Measurements from ENCODE around the gene SEMA3B.
"Not testable (repeated sequence)": the region's sequence is repeated elsewhere in the genome, so short reads cannot be mapped to it uniquely, and the experiment has no call there.

Gene SEMA3B

DNA sequence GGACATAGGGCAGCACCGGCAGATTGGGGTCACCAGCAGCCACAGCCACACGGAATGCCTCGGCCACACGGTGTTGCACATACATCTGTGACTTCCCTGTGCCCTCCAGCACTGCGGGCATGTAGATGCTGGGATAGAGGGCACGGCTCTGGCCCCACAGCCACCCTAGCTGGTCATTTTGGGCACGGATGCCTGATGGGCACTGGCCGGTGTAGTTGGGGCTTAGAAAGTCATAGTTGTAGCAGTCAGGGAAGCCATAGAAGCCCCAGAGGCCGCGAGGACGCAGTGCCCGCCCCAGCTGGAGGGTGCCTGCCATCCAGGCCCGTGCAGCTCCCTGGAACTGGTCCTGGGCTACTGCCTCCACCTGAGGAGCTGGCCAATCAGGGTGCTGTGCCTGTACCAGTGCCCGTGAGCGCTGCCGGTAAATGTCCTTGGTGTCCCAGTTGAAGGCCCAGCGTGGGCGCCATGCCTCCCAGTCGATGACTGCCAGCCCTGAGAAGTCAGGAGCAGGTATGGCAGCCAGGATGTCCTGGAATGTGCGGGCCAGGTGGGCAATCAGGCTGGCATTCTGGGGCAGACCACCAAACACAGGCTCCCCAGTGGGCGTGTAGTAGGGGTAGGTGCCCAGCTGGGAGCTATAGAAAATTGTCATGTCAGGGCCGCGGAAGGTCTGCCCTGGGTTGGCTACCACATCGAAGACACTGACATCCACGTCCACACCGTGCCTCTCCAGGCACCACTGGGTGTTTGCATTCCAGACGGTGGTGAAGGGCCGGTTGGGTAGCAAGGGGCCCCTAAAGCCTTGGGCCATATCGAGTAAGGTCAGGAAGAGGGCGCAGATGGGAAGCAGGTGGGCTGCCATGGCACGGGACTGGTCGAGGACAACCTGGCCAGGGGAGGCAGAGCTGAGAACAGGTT is 33.4 kb downstream of the SEMA3B start:
- in situ Hi-C loops (cut with HindIII; ENCODE audit: low sequenced_read_pairs) = no loop called here

- in situ Hi-C loops (cut with HindIII; ENCODE audit: low sequenced_read_pairs) = no loop called here
These were observed 34.3 kb downstream of the SEMA3B start, which contains the start of gene HYAL1 for GRCh38 chr3:50303013-50303815. TSS of gene HYAL1 (minus strand) at chr3:50303574. CDS start at chr3:50302956, 618 bp downstream.

- in situ Hi-C loops (cut with HindIII; ENCODE audit: low sequenced_read_pairs) = no loop called here
These were observed 35.7 kb downstream of the SEMA3B start for GRCh38 chr3:50304601-50305000.

DNA sequence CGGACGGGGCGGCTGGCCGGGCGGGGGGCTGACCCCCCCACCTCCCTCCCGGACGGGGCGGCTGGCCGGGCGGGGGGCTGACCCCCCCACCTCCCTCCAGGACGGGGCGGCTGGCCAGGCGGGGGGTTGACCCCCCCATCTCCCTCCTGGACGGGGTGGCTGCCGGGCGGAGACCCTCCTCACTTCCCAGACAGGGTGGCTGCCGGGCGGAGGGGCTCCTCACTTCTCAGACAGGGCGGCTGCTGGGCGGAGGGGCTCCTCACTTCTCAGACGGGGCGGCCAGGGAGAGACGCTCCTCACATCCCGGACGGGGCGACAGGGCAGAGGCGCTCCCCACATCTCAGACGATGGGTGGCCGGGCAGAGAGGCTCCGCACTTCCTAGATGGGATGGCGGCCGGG is 43.1 kb downstream of the SEMA3B start:
- in situ Hi-C loops (cut with HindIII; ENCODE audit: low sequenced_read_pairs) = not testable (repeated sequence)

DNA sequence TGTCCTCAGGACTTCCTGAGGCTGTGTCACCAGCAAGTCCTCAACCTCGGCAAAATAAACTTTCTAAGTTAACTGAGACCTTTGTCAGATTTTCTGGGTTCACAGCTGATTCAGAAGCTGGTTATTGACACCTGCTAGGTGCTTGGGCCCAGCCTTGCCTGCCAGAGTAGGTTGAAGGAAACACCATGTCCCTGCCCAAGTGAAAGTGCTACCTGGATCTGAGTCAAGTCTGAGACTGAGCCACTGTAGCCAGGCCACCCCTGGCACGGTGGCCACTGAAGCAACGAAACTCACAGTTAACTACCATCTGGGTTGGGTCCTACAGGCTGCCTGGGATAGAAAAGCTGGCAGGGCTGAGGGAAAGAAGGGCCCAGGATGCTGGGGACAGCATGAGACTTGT is 45.4 kb downstream of the SEMA3B start:
- in situ Hi-C loops (cut with HindIII; ENCODE audit: low sequenced_read_pairs) = no loop called here

GRCh38 chr3:50314816-50315215 is 45.9 kb downstream of the SEMA3B start:
- in situ Hi-C loops (cut with HindIII; ENCODE audit: low sequenced_read_pairs) = no loop called here

DNA sequence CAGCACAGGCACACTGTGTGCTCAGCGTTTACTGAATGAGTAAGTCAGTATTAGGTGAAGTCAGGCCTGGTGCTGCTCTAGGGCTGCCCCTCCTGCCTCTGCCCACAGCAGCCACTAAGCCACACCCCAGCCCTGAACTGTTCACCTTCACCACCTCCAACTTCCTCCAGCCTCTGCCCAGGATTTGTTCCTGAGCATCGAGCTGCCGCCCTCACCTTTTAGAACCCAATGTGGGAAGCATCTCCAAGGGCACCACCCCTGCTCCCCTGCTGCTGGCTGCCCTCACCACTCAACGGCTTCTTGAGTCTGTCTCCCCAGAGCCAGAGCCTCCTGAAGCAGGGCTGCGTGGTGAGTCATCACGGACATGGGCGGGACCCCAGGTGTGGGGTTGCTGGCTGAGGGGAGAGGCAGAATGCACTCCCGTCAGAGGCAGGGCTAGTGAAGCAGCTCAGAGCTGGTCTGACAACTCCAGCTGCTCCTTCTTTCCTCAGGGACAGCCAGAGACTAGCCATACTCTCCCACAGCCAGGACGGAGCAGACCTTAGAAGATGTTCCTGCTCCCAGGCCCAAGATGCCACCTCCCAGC is 47.8 kb downstream of the SEMA3B start:
- in situ Hi-C loops (cut with HindIII; ENCODE audit: low sequenced_read_pairs) = no loop called here

GRCh38 chr3:50317300-50317699 is 48.4 kb downstream of the SEMA3B start:
- in situ Hi-C loops (cut with HindIII; ENCODE audit: low sequenced_read_pairs) = no loop called here

GRCh38 chr3:50318163-50318562 is 49.2 kb downstream of the SEMA3B start:
- in situ Hi-C loops (cut with HindIII; ENCODE audit: low sequenced_read_pairs) = no loop called here

DNA sequence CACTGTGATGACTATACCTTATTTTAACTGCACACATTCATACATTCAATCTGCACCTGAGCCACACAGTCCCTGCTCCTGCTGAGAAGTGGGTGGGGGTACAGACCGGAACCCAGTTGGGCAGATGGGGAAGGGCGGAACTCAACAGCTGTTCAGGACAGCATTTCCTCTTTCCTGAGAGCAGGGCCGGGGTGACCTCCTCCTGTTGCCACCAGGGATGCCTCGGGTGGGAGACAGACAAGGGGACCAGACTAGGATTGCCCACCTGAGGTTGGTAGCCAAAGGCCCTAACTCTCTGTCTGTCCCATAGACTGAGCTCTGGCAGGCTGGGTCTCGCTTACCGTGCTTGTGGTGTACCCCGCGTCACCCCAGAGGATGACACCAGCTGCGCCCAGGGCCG is 49.7 kb downstream of the SEMA3B start:
- in situ Hi-C loops (cut with HindIII; ENCODE audit: low sequenced_read_pairs) = no loop called here

- in situ Hi-C loops (cut with HindIII; ENCODE audit: low sequenced_read_pairs) = no loop called here
These were observed 50.4 kb downstream of the SEMA3B start for GRCh38 chr3:50319181-50319893.

DNA sequence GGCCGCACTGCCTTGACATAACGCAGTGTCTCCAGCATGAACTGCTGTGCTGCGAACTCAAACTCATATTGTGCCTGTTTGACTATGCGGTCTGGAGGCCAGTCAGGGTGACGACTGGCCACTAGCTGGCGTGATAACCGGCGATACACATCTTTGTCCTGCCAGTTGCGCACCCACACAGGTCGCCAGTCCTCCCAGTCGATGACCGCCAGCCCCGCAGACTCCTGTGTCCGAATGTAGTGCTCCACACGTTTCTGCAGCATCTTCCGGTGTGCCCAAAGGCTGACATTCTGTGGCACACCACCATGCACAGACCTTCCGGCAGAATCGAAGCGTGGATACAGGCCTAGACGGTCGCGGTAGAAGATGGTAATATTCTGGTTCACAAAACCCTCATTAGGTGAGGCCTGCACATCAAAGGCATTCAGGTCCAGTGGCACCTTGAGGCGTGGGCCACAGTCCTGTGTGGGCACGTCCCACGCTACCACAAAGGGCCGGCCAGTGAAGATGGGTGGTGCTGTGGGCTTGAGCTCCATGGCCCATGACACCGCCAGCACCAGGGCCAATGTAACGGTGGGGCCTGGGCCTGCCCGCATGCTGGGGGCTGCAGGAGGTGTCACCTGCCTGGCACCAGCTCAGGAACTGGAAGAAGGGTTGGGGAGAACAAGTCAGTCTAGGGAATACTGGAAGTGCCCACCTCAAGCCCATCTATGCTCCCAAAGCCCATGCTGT is 51.1 kb downstream of the SEMA3B start:
- in situ Hi-C loops (cut with HindIII; ENCODE audit: low sequenced_read_pairs) = no loop called here

DNA sequence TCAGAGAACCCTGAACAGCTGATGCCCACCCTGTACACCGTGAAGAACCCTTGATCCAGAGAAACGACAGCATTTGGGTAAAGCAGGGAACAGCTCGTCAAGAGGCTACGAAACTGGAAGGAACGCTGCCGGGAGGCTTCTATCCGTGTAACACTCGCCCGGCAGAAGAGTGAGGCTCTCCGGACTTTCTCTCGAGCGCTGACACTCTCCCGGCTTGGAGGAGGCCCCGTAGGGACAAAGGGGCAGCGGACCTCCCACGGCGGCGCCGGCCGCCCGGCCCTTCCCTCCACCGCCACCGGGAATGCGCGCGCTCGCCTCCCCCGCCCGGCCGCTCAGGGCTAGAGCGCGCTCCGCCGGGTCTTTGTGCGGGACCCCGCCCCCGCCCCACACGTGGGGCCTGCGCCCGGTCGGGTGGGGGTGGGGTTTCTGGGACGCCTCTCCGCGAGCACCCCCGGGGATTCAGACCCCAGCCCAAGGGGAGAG is 51.9 kb downstream of the SEMA3B start:
- in situ Hi-C loops (cut with HindIII; ENCODE audit: low sequenced_read_pairs) = no loop called here

DNA sequence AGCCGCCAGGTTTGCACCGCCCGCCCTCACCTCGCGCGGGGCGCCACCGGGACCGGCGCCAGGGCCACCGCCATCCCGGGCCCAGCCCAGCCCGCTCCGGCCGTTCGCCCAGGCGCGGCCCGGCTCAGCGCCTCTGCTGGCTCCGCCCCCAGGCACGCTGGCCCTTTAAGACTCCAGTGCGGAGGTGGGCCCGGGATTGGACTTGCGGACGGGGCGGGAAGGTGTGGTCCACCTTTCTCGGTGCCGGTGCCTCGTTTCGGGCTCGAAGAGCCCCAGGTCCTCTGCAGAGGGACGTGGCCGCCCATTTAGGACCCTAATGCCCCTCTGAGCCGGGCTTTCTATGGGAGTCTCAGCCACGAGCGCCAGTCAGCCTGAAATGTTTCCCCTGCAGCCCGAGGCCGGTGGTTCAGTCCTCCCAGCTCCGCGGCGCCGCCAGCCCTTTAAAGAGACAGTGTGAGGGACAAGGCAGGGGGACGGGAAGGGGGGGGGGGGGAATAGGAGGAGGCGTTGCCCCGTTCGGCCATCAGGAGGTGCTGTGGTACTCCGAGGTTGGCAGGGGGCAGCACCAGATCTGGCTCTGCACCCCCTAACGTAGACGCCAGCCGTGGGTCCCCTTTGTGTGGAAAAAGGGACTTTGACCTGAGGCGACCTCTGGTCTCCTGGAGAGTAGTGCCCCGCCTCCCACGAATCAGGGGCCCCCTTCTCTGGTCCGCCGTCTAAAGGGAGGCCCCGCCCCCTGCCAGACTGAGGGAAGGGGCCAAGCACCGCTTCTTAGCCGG is 52.6 kb downstream of the SEMA3B start:
- in situ Hi-C loops (cut with HindIII; ENCODE audit: low sequenced_read_pairs) = no loop called here

DNA sequence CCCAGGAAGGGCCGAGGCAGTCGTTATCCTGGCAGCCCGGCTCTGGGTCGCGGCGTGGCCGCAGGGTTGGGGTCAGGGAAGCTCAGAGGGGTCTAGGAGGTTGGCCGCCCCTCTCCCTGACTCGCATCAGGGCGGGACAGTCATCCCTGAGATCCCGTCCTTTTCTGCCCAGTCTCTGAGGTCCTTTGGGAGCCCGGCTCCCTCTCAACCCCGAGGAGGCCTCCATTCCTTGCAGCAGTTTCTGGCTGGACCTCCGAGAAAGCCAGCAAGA is 53.1 kb downstream of the SEMA3B start:
- in situ Hi-C loops (cut with HindIII; ENCODE audit: low sequenced_read_pairs) = no loop called here

DNA sequence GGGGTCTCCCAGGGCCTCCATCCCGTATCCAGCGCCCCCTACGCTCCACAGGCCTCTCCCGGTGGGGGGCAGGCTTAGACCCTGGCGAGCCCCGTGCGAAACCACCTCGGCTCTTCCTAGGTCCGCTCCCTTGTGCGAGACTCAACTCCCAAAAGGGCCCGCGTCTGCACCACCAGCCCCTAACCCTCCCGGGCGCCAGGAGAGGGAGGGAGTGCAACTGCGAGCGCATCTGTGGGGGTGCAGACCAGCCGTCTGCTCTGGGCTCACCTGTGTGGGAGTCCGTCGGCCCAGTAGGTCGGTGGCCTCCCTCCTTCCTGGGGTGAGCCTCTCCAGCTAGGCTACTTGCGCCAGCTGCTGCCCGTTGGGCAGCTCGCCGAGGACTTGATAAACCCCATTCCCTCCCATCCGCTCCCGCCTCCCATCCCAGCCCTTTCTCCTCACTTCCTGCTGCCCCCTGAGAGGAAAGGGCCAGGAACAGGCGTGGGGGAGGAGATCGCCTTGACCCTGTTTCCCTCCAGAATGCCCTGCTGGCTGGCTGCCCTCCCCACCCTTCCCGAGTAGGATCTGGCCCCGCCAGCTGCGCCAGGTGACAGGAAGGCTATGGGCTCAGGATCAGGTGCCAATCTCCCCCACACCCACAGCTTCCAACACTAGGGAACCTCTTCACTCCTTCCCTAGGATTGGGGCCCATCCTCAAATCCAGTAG is 53.6 kb downstream of the SEMA3B start, which contains the start of gene HYAL2:
TSS of gene HYAL2 (minus strand) at position 360 of the 706 bp plus-strand sequence. CDS start 2,256 bp downstream, outside the sequence.
- in situ Hi-C loops (cut with HindIII; ENCODE audit: low sequenced_read_pairs) = no loop called here

DNA sequence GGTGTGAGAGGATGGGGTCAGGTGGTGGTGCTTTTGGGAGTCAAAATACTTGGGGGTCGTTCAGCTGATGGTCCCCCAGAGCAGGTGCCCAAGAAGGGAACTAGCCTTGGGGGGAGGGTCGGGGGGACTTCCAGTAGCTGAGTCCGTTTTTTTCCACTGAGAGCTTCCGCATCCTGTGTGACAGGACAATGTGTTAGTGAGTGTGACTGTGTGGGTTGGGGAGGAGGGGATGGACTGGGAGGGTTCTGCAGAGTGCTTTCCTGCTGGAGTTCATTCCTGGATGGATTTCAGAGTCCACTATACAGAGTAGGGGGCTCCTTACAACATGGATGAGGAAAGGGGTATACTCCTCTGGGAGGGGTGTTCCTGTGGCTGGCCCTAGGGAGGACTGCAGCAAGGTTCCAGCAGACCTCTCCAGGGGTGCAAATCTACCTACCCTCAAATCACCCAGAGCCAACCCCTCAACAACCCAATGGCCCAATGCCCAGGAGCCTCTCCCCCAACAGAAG is 54.2 kb downstream of the SEMA3B start:
- in situ Hi-C loops (cut with HindIII; ENCODE audit: low sequenced_read_pairs) = no loop called here

- in situ Hi-C loops (cut with HindIII; ENCODE audit: low sequenced_read_pairs) = no loop called here
These were observed 54.8 kb downstream of the SEMA3B start for GRCh38 chr3:50323614-50324199.

All from endothelial cell of hepatic sinusoid (primary cell).